Psoas muscle (tissue), 8 donors: ENCODE measurements around the gene SAT2. TPM values are rescaled to one million over a fixed set of nuclear protein-coding genes. Genes with fewer than 3 reads are reported as not detected.

Experiments used
- ATAC-seq, 4 donors: fragments of 200-7000 bp; cut with Tn5 transposase; one replicate each; pipeline ENCODE4 v1.9.1; 2020; ENCODE audit warnings: moderate library complexity in 3 of 4, mild to moderate bottlenecking in 2 of 4
- DNase-seq, 2 donors: peaks; one replicate each; pipeline ENCODE4 v3.0.0-alpha.2; 2020
- H3K27ac ChIP-seq: fragments of 200-600 bp; one replicate; pipeline ENCODE4 v1.8.0; 2022
- H3K27me3 ChIP-seq, 3 donors: fragments of 200-600 bp in 1 of 3; one replicate each; pipeline versions ENCODE4 v1.6.1 to v1.8.0; 2013 to 2022; ENCODE audit warnings: low read length in 2 of 3, mild to moderate bottlenecking in 2 of 3, moderate library complexity in 1 of 3; ENCODE audit not compliant: insufficient read depth in 3 of 3
- H3K36me3 ChIP-seq, 2 donors: fragments of 200-600 bp in 1 of 2; one replicate each; pipeline versions ENCODE4 v1.6.1 to v1.8.0; 2013 to 2022; ENCODE audit warnings: low read depth in 1 of 2, mild to moderate bottlenecking in 1 of 2, moderate library complexity in 1 of 2; ENCODE audit not compliant: insufficient read depth in 1 of 2
- H3K4me1 ChIP-seq: fragments of 200-600 bp; one replicate; pipeline ENCODE4 v1.8.0; 2022
- H3K4me3 ChIP-seq: fragments of 200-600 bp; one replicate; pipeline ENCODE4 v1.8.0; 2022; ENCODE audit warnings: mild to moderate bottlenecking
- H3K9me3 ChIP-seq: fragments of 200-600 bp; one replicate; pipeline ENCODE4 v1.8.0; 2022
- CTCF ChIP-seq: fragments of 200-600 bp; IDR thresholded peaks from one replicate; pipeline ENCODE4 v1.8.0; 2022; ENCODE audit warnings: antibody characterized with exemption
- WGBS, 3 donors: extraction: QIAGEN DNeasy Blood & Tissue Kit; methylation state at CpG; one replicate each; pipeline versions ENCODE4 v1.1.6 to v1.1.7; 2013; 5-methylcytosine and 5-hydroxymethylcytosine counted together
- intact Hi-C, 2 donors: fragments of 100-400 bp; cut with DNase I; formaldehyde crosslinking; loops; one replicate each; pipeline versions ENCODE4 v1.11.0 to v1.14.2; 2022
- polyA plus RNA-seq, 3 donors: library from polyadenylated mRNA; stranded (reverse); fragments of 200-250 nt; gene quantifications; one replicate each; pipeline ENCODE4 v1.2.3, GENCODE V29; 2013
- total RNA-seq, 4 donors: library from RNA; stranded (reverse); fragmentation: NEBNext Ultra II Directional in 2 of 4; extraction: Animal tissue kit (Norgen Biotek cat#: 25700) in 2 of 4; gene quantifications; one replicate each; pipeline versions ENCODE4 v1.2.1 to v1.2.4, GENCODE V29; 2021 to 2023
- donor health status: healthy with polysubstance abuse.
- donor health status: DM: no; HTN: no; CAD: no; lungs with moderate emphysema.
- donor health status: Bipolar disorder and iron deficiency.
- donor health status: healthy.
- donor health status: DM: yes; HTN: yes; CAD: no.
- donor health status: DM: no; HTN: no; CAD: no.
- donor health status: DM: no; HTN: no; CAD: no.
- donor health status: DM: yes; HTN: yes; CAD: no.

SAT2 gene
- total and polyA plus RNA-seq, 7 donors: 60.7 to 112 (median 70.4) TPM

- no peak for ATAC-seq
- intact Hi-C loops: no loop called here
- Histone ChIP-seq H3K4me1 (peaks cover 28% of the 10 kb centered on the region), H3K9me3 (no peaks in the 10 kb centered on the region), H3K27ac (no peak overlapping the region), H3K4me3 (no peak overlapping the region), H3K36me3 (peaks cover 29 to 80% of the 10 kb centered on the region in 2 donors), H3K27me3 (no peaks in the 10 kb centered on the region)
- TF ChIP-seq CTCF: no peak
- WGBS, 3 donors: 84 to 92% (median 87%) methylated on average over 5 of the region's 5 CpGs
- DNase-seq: no peak
Observed at GRCh38 chr17:7591596-7591995, 36.0 kb downstream of the SAT2 start.

- intact Hi-C loops: no loop called here
- ATAC-seq: peak; percentile 30 to 66 (median 54)
- WGBS, 3 donors: 66 to 74% (median 67%) methylated on average over 4 of the region's 4 CpGs
- DNase-seq: peak in 1 of 2 donors; percentile 59
- Histone ChIP-seq H3K4me1 (peaks cover 28% of the 10 kb centered on the region), H3K27me3 (no peaks in the 10 kb centered on the region), H3K36me3 (peaks cover 25 to 79% of the 10 kb centered on the region in 2 donors), H3K9me3 (no peaks in the 10 kb centered on the region), H3K27ac (peak overlapping the region; percentile 69), H3K4me3 (no peak overlapping the region)
- no peak for TF ChIP-seq CTCF
Observed at GRCh38 chr17:7590743-7591142, 36.9 kb downstream of the SAT2 start.

GRCh38 chr17:7589891-7590691 lies 37.5 kb downstream of the SAT2 start, which contains the start of gene SOX15:
Gene SOX15, minus strand, starts transcription at chr17:7590094. Its CDS starts 418 bp downstream, at chr17:7589676.
- Histone ChIP-seq H3K27me3 (no peaks in the 10 kb centered on the region), H3K4me1 (peaks cover 34% of the 10 kb centered on the region), H3K36me3 (peaks cover 18 to 74% of the 10 kb centered on the region in 2 donors), H3K9me3 (no peaks in the 10 kb centered on the region), H3K27ac (peak within 1 kb of the TSS; percentile 69), H3K4me3 (peak within 1 kb of the TSS; percentile 58)
- peak in 1 of 2 donors; percentile 47 for DNase-seq
- intact Hi-C loops: loop anchor here in 1 of 2 donors (2.0 to 10.0 kb wide), 2 partner anchors 75 to 355 kb away; partner anchors contain the start of genes DVL2 and PHF23
- TF ChIP-seq CTCF: no peak
- WGBS, 3 donors: 56 to 62% (median 61%) methylated on average over 23 to 24 of the region's 24 CpGs
- ATAC-seq: peak; percentile 16 to 28 (median 22)

GRCh38 chr17:7589204-7589868 lies 38.3 kb downstream of the SAT2 start:
- WGBS, 3 donors: 11 to 13% (median 12%) methylated on average over 49 to 56 of the region's 56 CpGs
- DNase-seq (peak; percentile 87 to 93), ATAC-seq (peak; percentile 78 to 90 (median 84))
- Histone ChIP-seq H3K4me1 (peaks cover 40% of the 10 kb centered on the region), H3K27ac (peak overlapping the region; percentile 69), H3K9me3 (no peaks in the 10 kb centered on the region), H3K4me3 (peak overlapping the region; percentile 58), H3K27me3 (no peaks in the 10 kb centered on the region), H3K36me3 (peaks cover 18 to 66% of the 10 kb centered on the region in 2 donors)
- TF ChIP-seq CTCF: peak; percentile 87
- intact Hi-C loops: loop anchor here in 1 of 2 donors (2.0 to 10.0 kb wide), 2 partner anchors 75 to 355 kb away; partner anchors contain the start of genes DVL2 and PHF23
